CD4-positive, alpha-beta T cell (primary cell): ENCODE measurements around the gene LYSMD1. TPM values are rescaled to one million over a fixed set of nuclear protein-coding genes. Genes with fewer than 3 reads are reported as not detected.

Source experiments
- ATAC-seq: fragments of 200-7000 bp; cut with Tn5 transposase; one replicate; pipeline ENCODE4 v1.10.0; 2022; ENCODE audit warnings: mild to moderate bottlenecking; ENCODE audit not compliant: poor library complexity
- CTCF ChIA-PET: fragments of 350-600 bp; sonication (Branson Sonifier 250); formaldehyde crosslinking; loops from one replicate; lab custom pipeline; 2021; ENCODE audit warnings: antibody characterized with exemption, inconsistent platforms; lab: Charles Lee
- POLR2A ChIA-PET: fragments of 350-600 bp; sonication (Branson Sonifier 250); formaldehyde crosslinking; loops from one replicate; lab custom pipeline; 2021; ENCODE audit warnings: antibody characterized with exemption, inconsistent platforms; lab: Charles Lee
- DNase-seq, 14 experiments: peaks; one replicate each; pipeline ENCODE4 v3.0.0-alpha.2; 2013 to 2020; ENCODE audit warnings: mixed read lengths in 2 of 14
- H3K27ac ChIP-seq, 2 donors: one replicate each; pipeline versions ENCODE4 v1.5.1 to v1.7.0; 2013; ENCODE audit warnings: low read length in 2 of 2, low read depth in 1 of 2, mild to moderate bottlenecking in 1 of 2
- H3K27me3 ChIP-seq, 2 experiments: 1 replicate in 1 of 2; 2 replicates in 1 of 2; pipeline versions ENCODE4 v1.6.1 to v1.7.0; 2013; ENCODE audit warnings: low read length in 2 of 2, control low read depth in 1 of 2, mild to moderate bottlenecking in 1 of 2, moderate library complexity in 1 of 2; ENCODE audit not compliant: insufficient read depth in 2 of 2, control insufficient read depth in 1 of 2
- H3K36me3 ChIP-seq: one replicate; pipeline ENCODE4 v1.6.1; 2013; ENCODE audit warnings: low read length, control low read depth; ENCODE audit not compliant: insufficient read depth
- H3K4me1 ChIP-seq: one replicate; pipeline ENCODE4 v1.6.1; 2013; ENCODE audit warnings: low read length, control low read depth; ENCODE audit not compliant: insufficient read depth
- H3K4me3 ChIP-seq: one replicate; pipeline ENCODE4 v1.5.1; 2013; ENCODE audit warnings: mild to moderate bottlenecking, low read length, moderate library complexity
- H3K9me3 ChIP-seq, 2 experiments: 1 replicate in 1 of 2; 2 replicates in 1 of 2; pipeline versions ENCODE4 v1.6.1 to v1.7.0; 2013; ENCODE audit warnings: low read length in 2 of 2, mild to moderate bottlenecking in 2 of 2, control low read depth in 1 of 2, moderate library complexity in 1 of 2; ENCODE audit not compliant: control insufficient read depth in 1 of 2, insufficient read depth in 1 of 2
- H3K27ac Mint-ChIP-seq: one replicate; pipeline ENCODE4 v1.8.0; 2020; ENCODE audit warnings: mixed read lengths
- H3K27me3 Mint-ChIP-seq: one replicate; pipeline ENCODE4 v1.8.0; 2021; ENCODE audit warnings: mixed read lengths
- H3K36me3 Mint-ChIP-seq: one replicate; pipeline ENCODE4 v1.8.0; 2021; ENCODE audit warnings: low read depth, mixed read lengths
- H3K4me1 Mint-ChIP-seq: one replicate; pipeline ENCODE4 v1.8.0; 2021; ENCODE audit warnings: low read depth, mixed read lengths
- H3K4me3 Mint-ChIP-seq: one replicate; pipeline ENCODE4 v1.8.0; 2020; ENCODE audit warnings: mild to moderate bottlenecking, mixed read lengths
- H3K9me3 Mint-ChIP-seq: one replicate; pipeline ENCODE4 v1.8.0; 2020; ENCODE audit warnings: mixed read lengths
- CTCF ChIP-seq: fragments of 200-600 bp; IDR thresholded peaks from one replicate; pipeline ENCODE4 v1.8.0; 2022; ENCODE audit warnings: antibody characterized with exemption, mild to moderate bottlenecking
- intact Hi-C, 2 experiments: fragments of 100-400 bp; cut with DNase I in 1 of 2; cut with micrococcal nuclease in 1 of 2; formaldehyde crosslinking; loops; one replicate each; pipeline versions ENCODE4 v1.15.1 to v1.9.0; 2023 to 2025; cut with DNase I, micrococcal nuclease
- total RNA-seq, 174 experiments: library from RNA in 2 of 174; stranded (reverse) in 2 of 174; gene quantifications; one replicate each; pipeline ENCODE4 v1.2.3 and lab custom pipeline; 2021 to 2026

The LYSMD1 gene
- total RNA-seq, 2 experiments from 2014 or later = 0.55 to 0.67 TPM

- POLR2A ChIA-PET = no interaction called here
- H3K4me3 Mint-ChIP-seq = no peak overlapping the region
- H3K9me3 ChIP-seq = peaks cover 0 to 8% of the 10 kb centered on the region in 2 experiments
- intact Hi-C loops = no loop called here
- ATAC-seq (no peak), DNase-seq (peak in 1 of 14 experiments; percentile 27)
- TF ChIP-seq CTCF = no peak
- H3K4me3 ChIP-seq = no peak overlapping the region
- peaks cover 10% of the 10 kb centered on the region for H3K36me3 Mint-ChIP-seq
- H3K36me3 ChIP-seq = no peaks in the 10 kb centered on the region
- H3K27me3 ChIP-seq = peaks cover 0 to 9% of the 10 kb centered on the region in 2 experiments
- no peak overlapping the region for H3K27ac ChIP-seq
- H3K9me3 Mint-ChIP-seq = no peaks in the 10 kb centered on the region
- H3K27ac Mint-ChIP-seq = no peak overlapping the region
- H3K27me3 Mint-ChIP-seq = no peaks in the 10 kb centered on the region
- H3K4me1 Mint-ChIP-seq = peaks cover 15% of the 10 kb centered on the region
- H3K4me1 ChIP-seq = peaks cover 16% of the 10 kb centered on the region
- CTCF ChIA-PET = no interaction called here
Observed at GRCh38 chr1:151133018-151133806, 32.5 kb downstream of the LYSMD1 start.

GRCh38 chr1:151132335-151133017 is 33.2 kb downstream of the LYSMD1 start:
- Histone ChIP-seq H3K36me3 (no peaks in the 10 kb centered on the region), H3K4me3 (no peak overlapping the region), H3K27me3 (peaks cover 0 to 9% of the 10 kb centered on the region in 2 experiments), H3K9me3 (peaks cover 0 to 8% of the 10 kb centered on the region in 2 experiments), H3K27ac (no peak overlapping the region), H3K4me1 (peaks cover 16% of the 10 kb centered on the region)
- peaks cover 15% of the 10 kb centered on the region for H3K4me1 Mint-ChIP-seq
- TF ChIP-seq CTCF = no peak
- peaks cover 10% of the 10 kb centered on the region for H3K36me3 Mint-ChIP-seq
- no peaks in the 10 kb centered on the region for H3K27me3 Mint-ChIP-seq
- ChIA-PET CTCF (no interaction called here), POLR2A (interaction anchor here (1.3 to 3.0 kb wide), 3 partner anchors 10 to 25 kb away, joined by 6 to 40 read pairs (median 6); partner anchors contain the start of gene TNFAIP8L2)
- no peak overlapping the region for H3K4me3 Mint-ChIP-seq
- no peaks in the 10 kb centered on the region for H3K9me3 Mint-ChIP-seq
- ATAC-seq (no peak), DNase-seq (no peak)
- no peak overlapping the region for H3K27ac Mint-ChIP-seq
- intact Hi-C loops = no loop called here

- Histone ChIP-seq H3K36me3 (no peaks in the 10 kb centered on the region), H3K9me3 (peaks cover 0 to 8% of the 10 kb centered on the region in 2 experiments), H3K27ac (no peak overlapping the region), H3K27me3 (peaks cover 0 to 9% of the 10 kb centered on the region in 2 experiments), H3K4me1 (peaks cover 16% of the 10 kb centered on the region), H3K4me3 (peak overlapping the region; percentile 48)
- TF ChIP-seq CTCF = no peak
- Mint-ChIP-seq H3K36me3 (peaks cover 10% of the 10 kb centered on the region), H3K4me3 (peak overlapping the region; percentile 86), H3K27ac (peak overlapping the region; percentile 88), H3K9me3 (no peaks in the 10 kb centered on the region), H3K27me3 (no peaks in the 10 kb centered on the region), H3K4me1 (peaks cover 15% of the 10 kb centered on the region)
- intact Hi-C loops = no loop called here
- ChIA-PET POLR2A (interaction anchor here (0.5 to 3.0 kb wide), 16 partner anchors 9 to 833 kb away, joined by 3 to 40 read pairs (median 5); partner anchors contain the start of genes CDC42SE1, LYSMD1, SCNM1 and TNFAIP8L2), CTCF (interaction anchor here (0.8 kb wide), 1 partner anchor 10 kb away, joined by 3 read pairs; no protein-coding TSS in a partner anchor)
- DNase-seq (no peak), ATAC-seq (no peak)
Observed at GRCh38 chr1:151131701-151132334, 33.9 kb downstream of the LYSMD1 start.
